Body of pancreas (tissue), 4 donors: Measurements from ENCODE around the gene PFN3.

Source experiments
- POLR2A ChIP-seq, 3 donors: fragments of 450-650 bp; IDR thresholded peaks; one replicate each; pipeline ENCODE4 v1.6.1; 2016; ENCODE audit warnings: antibody characterized with exemption in 3 of 3, mild to moderate bottlenecking in 2 of 3
- TF ChIP-seq, protein P1 (sequence below), 7 experiments: fragments of 450-650 bp in 4 of 7; fragments of 200-600 bp in 3 of 7; sonication (generic) in 3 of 7; IDR thresholded peaks; one replicate each; pipeline ENCODE4 v1.5.1; 2016 to 2019; ENCODE audit warnings: antibody characterized with exemption in 7 of 7

DNA sequence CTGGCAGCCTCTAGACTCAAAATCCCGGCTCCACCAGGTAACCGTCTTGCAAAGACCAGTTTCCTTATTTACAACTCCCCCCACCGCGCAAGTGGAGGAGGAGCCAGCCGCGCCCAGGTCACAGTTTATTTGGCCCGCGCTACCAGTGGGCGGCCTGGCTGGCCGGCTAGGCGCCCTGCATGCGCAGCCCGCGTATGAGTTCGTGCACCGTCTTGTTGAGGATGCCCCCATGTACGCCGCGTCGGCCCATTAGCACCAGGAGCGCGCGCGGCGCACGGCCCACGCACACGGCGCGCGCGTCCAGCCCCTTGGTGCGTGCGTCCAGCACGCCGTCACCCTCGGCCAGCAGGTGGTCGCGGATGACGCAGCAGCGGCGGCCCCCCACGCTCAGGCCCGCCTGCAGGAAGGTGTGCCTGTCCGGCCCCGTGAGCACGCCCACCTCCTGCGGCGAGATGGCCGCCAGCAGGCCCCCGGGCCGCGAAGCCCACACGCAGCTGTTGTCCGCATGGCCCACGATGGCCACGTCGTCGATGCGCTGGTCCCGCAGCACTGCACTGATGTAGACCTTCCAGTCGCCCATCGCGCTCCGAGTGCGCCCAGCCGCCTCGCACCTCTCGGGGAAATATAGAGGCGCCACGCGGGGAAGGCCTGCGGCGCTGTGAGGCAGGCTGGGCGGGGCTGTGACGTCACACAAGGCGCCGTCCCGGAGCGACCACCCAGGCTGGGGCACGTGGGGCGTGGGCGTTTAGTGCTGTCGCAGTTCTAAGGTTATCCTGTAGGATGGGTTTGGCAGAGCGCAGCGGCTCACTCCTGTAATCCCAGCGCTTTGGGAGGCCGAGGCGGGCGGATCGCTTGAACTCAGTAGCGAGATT is at the start of gene PFN3:
- TF ChIP-seq, protein P1, sequence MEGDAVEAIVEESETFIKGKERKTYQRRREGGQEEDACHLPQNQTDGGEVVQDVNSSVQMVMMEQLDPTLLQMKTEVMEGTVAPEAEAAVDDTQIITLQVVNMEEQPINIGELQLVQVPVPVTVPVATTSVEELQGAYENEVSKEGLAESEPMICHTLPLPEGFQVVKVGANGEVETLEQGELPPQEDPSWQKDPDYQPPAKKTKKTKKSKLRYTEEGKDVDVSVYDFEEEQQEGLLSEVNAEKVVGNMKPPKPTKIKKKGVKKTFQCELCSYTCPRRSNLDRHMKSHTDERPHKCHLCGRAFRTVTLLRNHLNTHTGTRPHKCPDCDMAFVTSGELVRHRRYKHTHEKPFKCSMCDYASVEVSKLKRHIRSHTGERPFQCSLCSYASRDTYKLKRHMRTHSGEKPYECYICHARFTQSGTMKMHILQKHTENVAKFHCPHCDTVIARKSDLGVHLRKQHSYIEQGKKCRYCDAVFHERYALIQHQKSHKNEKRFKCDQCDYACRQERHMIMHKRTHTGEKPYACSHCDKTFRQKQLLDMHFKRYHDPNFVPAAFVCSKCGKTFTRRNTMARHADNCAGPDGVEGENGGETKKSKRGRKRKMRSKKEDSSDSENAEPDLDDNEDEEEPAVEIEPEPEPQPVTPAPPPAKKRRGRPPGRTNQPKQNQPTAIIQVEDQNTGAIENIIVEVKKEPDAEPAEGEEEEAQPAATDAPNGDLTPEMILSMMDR (IDR thresholded peaks at IDR 0.05) = no peak
- no peak for TF ChIP-seq POLR2A (IDR thresholded peaks at IDR 0.05)
